ENCODE data around the gene ALDH1A3. TPM values are rescaled to one million over a fixed set of nuclear protein-coding genes. Genes with fewer than 3 reads are reported as not detected.

Gene ALDH1A3
- total RNA-seq, 1 experiment from 2014 or later, result 14.0 TPM

DNA sequence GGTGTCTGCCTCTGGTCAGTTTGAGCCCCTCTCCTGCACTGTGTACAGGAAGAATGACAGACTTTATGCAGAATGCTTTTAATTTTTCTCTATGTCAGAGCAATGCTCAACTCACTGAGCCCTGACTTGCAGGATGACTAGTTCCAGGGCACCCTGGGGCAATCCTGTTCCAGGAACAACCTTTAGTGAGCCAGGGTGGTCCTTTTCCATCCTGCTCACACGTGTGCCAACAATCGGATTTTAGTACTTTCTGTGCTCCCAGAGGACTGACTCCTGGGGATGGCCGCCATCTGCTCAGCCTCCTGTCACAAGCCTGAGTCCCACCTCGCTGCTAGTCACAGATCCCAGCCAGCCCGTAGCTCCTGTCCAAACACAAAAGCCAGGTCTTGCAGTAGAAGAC, 48.2 kb upstream of the ALDH1A3 start (continued):
- TF ChIP-seq, protein P1, sequence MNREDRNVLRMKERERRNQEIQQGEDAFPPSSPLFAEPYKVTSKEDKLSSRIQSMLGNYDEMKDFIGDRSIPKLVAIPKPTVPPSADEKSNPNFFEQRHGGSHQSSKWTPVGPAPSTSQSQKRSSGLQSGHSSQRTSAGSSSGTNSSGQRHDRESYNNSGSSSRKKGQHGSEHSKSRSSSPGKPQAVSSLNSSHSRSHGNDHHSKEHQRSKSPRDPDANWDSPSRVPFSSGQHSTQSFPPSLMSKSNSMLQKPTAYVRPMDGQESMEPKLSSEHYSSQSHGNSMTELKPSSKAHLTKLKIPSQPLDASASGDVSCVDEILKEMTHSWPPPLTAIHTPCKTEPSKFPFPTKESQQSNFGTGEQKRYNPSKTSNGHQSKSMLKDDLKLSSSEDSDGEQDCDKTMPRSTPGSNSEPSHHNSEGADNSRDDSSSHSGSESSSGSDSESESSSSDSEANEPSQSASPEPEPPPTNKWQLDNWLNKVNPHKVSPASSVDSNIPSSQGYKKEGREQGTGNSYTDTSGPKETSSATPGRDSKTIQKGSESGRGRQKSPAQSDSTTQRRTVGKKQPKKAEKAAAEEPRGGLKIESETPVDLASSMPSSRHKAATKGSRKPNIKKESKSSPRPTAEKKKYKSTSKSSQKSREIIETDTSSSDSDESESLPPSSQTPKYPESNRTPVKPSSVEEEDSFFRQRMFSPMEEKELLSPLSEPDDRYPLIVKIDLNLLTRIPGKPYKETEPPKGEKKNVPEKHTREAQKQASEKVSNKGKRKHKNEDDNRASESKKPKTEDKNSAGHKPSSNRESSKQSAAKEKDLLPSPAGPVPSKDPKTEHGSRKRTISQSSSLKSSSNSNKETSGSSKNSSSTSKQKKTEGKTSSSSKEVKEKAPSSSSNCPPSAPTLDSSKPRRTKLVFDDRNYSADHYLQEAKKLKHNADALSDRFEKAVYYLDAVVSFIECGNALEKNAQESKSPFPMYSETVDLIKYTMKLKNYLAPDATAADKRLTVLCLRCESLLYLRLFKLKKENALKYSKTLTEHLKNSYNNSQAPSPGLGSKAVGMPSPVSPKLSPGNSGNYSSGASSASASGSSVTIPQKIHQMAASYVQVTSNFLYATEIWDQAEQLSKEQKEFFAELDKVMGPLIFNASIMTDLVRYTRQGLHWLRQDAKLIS (CRISPR knock-in tag; IDR thresholded peaks at IDR 0.05; ENCODE audit: borderline replicate concordance), result no peak
- TF ChIP-seq, protein P2, sequence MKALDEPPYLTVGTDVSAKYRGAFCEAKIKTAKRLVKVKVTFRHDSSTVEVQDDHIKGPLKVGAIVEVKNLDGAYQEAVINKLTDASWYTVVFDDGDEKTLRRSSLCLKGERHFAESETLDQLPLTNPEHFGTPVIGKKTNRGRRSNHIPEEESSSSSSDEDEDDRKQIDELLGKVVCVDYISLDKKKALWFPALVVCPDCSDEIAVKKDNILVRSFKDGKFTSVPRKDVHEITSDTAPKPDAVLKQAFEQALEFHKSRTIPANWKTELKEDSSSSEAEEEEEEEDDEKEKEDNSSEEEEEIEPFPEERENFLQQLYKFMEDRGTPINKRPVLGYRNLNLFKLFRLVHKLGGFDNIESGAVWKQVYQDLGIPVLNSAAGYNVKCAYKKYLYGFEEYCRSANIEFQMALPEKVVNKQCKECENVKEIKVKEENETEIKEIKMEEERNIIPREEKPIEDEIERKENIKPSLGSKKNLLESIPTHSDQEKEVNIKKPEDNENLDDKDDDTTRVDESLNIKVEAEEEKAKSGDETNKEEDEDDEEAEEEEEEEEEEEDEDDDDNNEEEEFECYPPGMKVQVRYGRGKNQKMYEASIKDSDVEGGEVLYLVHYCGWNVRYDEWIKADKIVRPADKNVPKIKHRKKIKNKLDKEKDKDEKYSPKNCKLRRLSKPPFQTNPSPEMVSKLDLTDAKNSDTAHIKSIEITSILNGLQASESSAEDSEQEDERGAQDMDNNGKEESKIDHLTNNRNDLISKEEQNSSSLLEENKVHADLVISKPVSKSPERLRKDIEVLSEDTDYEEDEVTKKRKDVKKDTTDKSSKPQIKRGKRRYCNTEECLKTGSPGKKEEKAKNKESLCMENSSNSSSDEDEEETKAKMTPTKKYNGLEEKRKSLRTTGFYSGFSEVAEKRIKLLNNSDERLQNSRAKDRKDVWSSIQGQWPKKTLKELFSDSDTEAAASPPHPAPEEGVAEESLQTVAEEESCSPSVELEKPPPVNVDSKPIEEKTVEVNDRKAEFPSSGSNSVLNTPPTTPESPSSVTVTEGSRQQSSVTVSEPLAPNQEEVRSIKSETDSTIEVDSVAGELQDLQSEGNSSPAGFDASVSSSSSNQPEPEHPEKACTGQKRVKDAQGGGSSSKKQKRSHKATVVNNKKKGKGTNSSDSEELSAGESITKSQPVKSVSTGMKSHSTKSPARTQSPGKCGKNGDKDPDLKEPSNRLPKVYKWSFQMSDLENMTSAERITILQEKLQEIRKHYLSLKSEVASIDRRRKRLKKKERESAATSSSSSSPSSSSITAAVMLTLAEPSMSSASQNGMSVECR (CRISPR knock-in tag; IDR thresholded peaks at IDR 0.05; ENCODE audit: borderline replicate concordance), result no peak
- TF ChIP-seq, protein P3, sequence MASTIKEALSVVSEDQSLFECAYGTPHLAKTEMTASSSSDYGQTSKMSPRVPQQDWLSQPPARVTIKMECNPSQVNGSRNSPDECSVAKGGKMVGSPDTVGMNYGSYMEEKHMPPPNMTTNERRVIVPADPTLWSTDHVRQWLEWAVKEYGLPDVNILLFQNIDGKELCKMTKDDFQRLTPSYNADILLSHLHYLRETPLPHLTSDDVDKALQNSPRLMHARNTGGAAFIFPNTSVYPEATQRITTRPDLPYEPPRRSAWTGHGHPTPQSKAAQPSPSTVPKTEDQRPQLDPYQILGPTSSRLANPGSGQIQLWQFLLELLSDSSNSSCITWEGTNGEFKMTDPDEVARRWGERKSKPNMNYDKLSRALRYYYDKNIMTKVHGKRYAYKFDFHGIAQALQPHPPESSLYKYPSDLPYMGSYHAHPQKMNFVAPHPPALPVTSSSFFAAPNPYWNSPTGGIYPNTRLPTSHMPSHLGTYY (CRISPR knock-in tag; IDR thresholded peaks at IDR 0.05), result no peak
- no peak for TF ChIP-seq FOXK1 (CRISPR knock-in tag; IDR thresholded peaks at IDR 0.05)

DNA sequence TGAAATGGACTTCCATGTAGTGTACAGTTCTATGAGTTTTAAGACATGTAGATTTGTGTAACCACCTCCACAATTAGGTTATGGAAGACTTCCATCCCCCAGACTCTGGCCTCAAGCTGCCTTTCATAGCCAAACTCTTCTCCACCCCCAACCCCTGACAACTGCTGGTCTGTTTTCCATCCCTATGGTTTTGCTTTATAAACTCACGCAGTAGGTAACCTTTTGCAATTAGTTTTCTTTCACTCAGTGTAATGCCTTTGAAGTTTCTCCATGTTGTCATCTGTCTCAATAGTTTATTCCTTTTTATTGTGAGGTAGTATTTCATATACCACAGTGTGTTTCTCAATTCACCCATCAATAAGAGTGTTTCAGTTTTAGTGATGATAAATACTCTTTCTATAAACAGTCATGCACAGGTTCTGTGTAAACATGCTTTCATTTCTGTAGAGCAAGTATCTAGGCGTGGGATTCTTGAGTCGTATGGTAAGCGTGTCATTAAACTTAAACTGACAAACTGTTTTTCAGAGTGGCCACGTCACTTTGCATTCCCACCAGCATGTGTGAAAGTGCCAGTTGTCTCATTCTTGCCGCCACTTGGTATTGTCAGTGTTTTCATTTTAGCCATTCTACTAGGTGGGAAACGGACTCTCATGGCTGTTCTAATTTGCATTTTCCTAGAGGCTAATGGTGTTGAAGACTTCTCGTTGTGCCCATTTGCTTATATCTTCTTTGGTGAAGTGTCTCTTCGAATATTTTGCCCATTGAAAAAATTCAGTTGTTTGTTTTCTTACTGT, 47.3 kb upstream of the ALDH1A3 start:
- Mint-ChIP-seq H3K36me3 (peaks cover 3% of the 10 kb centered on the region; the same call in 1 of the 2 replicates), H3K9me3 (peaks cover 22% of the 10 kb centered on the region), H3K27ac (no peak overlapping the region), H3K4me3 (no peak overlapping the region), H3K27me3 (ENCODE audit: low read depth) (no peaks in the 10 kb centered on the region; the same call in 1 of the 2 replicates), H3K4me1 (no peaks in the 10 kb centered on the region)
- CTCF ChIA-PET, result no interaction called here
- ATAC-seq (no peak), DNase-seq (ENCODE audit: low spot score) (no peak)
- POLR2A ChIA-PET, result no interaction called here
- TF ChIP-seq, protein P1 (CRISPR knock-in tag; IDR thresholded peaks at IDR 0.05; ENCODE audit: borderline replicate concordance), result no peak
- TF ChIP-seq, protein P4, sequence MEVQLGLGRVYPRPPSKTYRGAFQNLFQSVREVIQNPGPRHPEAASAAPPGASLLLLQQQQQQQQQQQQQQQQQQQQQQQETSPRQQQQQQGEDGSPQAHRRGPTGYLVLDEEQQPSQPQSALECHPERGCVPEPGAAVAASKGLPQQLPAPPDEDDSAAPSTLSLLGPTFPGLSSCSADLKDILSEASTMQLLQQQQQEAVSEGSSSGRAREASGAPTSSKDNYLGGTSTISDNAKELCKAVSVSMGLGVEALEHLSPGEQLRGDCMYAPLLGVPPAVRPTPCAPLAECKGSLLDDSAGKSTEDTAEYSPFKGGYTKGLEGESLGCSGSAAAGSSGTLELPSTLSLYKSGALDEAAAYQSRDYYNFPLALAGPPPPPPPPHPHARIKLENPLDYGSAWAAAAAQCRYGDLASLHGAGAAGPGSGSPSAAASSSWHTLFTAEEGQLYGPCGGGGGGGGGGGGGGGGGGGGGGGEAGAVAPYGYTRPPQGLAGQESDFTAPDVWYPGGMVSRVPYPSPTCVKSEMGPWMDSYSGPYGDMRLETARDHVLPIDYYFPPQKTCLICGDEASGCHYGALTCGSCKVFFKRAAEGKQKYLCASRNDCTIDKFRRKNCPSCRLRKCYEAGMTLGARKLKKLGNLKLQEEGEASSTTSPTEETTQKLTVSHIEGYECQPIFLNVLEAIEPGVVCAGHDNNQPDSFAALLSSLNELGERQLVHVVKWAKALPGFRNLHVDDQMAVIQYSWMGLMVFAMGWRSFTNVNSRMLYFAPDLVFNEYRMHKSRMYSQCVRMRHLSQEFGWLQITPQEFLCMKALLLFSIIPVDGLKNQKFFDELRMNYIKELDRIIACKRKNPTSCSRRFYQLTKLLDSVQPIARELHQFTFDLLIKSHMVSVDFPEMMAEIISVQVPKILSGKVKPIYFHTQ (CRISPR knock-in tag; IDR thresholded peaks at IDR 0.05), result no peak
- TF ChIP-seq, protein P5, sequence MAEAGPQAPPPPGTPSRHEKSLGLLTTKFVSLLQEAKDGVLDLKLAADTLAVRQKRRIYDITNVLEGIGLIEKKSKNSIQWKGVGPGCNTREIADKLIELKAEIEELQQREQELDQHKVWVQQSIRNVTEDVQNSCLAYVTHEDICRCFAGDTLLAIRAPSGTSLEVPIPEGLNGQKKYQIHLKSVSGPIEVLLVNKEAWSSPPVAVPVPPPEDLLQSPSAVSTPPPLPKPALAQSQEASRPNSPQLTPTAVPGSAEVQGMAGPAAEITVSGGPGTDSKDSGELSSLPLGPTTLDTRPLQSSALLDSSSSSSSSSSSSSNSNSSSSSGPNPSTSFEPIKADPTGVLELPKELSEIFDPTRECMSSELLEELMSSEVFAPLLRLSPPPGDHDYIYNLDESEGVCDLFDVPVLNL (CRISPR knock-in tag; IDR thresholded peaks at IDR 0.05; ENCODE audit: borderline replicate concordance, low read depth), result no peak
- TF ChIP-seq, protein P6, sequence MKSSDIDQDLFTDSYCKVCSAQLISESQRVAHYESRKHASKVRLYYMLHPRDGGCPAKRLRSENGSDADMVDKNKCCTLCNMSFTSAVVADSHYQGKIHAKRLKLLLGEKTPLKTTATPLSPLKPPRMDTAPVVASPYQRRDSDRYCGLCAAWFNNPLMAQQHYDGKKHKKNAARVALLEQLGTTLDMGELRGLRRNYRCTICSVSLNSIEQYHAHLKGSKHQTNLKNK (CRISPR knock-in tag; IDR thresholded peaks at IDR 0.05), result no peak
- TF ChIP-seq, protein P7, sequence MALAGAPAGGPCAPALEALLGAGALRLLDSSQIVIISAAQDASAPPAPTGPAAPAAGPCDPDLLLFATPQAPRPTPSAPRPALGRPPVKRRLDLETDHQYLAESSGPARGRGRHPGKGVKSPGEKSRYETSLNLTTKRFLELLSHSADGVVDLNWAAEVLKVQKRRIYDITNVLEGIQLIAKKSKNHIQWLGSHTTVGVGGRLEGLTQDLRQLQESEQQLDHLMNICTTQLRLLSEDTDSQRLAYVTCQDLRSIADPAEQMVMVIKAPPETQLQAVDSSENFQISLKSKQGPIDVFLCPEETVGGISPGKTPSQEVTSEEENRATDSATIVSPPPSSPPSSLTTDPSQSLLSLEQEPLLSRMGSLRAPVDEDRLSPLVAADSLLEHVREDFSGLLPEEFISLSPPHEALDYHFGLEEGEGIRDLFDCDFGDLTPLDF (CRISPR knock-in tag; IDR thresholded peaks at IDR 0.05), result no peak
- TF ChIP-seq OVOL2 (CRISPR knock-in tag; IDR thresholded peaks at IDR 0.05; ENCODE audit: borderline replicate concordance) (no peak), JAZF1 (CRISPR knock-in tag; IDR thresholded peaks at IDR 0.05) (no peak), NR1H2 (CRISPR knock-in tag; IDR thresholded peaks at IDR 0.05) (no peak)
- TF ChIP-seq, protein P8, sequence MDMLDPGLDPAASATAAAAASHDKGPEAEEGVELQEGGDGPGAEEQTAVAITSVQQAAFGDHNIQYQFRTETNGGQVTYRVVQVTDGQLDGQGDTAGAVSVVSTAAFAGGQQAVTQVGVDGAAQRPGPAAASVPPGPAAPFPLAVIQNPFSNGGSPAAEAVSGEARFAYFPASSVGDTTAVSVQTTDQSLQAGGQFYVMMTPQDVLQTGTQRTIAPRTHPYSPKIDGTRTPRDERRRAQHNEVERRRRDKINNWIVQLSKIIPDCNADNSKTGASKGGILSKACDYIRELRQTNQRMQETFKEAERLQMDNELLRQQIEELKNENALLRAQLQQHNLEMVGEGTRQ (CRISPR knock-in tag; IDR thresholded peaks at IDR 0.05), result no peak
